Naive thymus-derived CD4-positive, alpha-beta T cell (primary cell): ENCODE results near the gene ATP1A3. TPM values are rescaled to one million over a fixed set of nuclear protein-coding genes. Genes with fewer than 3 reads are reported as not detected.

Source experiments
- ATAC-seq: fragments of 150-1000 bp; cut with Tn5 transposase; 2 replicates; pipeline ENCODE4 v1.10.0; 2021; ENCODE audit warnings: mild to moderate bottlenecking, moderate library complexity
- CTCF ChIA-PET: fragments of 350-600 bp; sonication (Branson Sonifier 250); formaldehyde crosslinking; loops from one replicate; lab custom pipeline; 2021; ENCODE audit warnings: antibody characterized with exemption; lab: Charles Lee
- POLR2A ChIA-PET: fragments of 350-600 bp; sonication (Branson Sonifier 250); formaldehyde crosslinking; loops from one replicate; lab custom pipeline; 2021; ENCODE audit warnings: antibody characterized with exemption, inconsistent platforms; lab: Charles Lee
- DNase-seq, 9 donors: peaks; one replicate each; pipeline versions ENCODE4 v3.0.0 to v3.0.0-alpha.2; 2020 to 2022; ENCODE audit warnings: mixed read lengths in 1 of 9
- H3K27ac ChIP-seq: one replicate; pipeline ENCODE4 v1.7.0; 2013; ENCODE audit warnings: mild to moderate bottlenecking, low read depth, low read length, moderate library complexity
- H3K27me3 ChIP-seq, 2 donors: one replicate each; pipeline ENCODE4 v1.7.0; 2013; ENCODE audit warnings: low read length in 2 of 2, mild to moderate bottlenecking in 2 of 2, moderate library complexity in 2 of 2; ENCODE audit not compliant: control insufficient read depth in 2 of 2, insufficient read depth in 2 of 2
- H3K36me3 ChIP-seq, 3 experiments: 1 replicate in 2 of 3; 2 replicates in 1 of 3; pipeline ENCODE4 v1.7.0; 2013; ENCODE audit warnings: low read length in 3 of 3, mild to moderate bottlenecking in 3 of 3, moderate library complexity in 1 of 3; ENCODE audit not compliant: insufficient read depth in 3 of 3, control insufficient read depth in 2 of 3
- H3K4me1 ChIP-seq, 2 donors: one replicate each; pipeline ENCODE4 v1.7.0; 2013; ENCODE audit warnings: low read length in 2 of 2, mild to moderate bottlenecking in 2 of 2, moderate library complexity in 1 of 2; ENCODE audit not compliant: control insufficient read depth in 2 of 2, insufficient read depth in 2 of 2
- H3K4me3 ChIP-seq: 2 replicates; pipeline ENCODE4 v1.7.0; 2013; ENCODE audit warnings: mild to moderate bottlenecking, low read length
- H3K9me3 ChIP-seq, 3 experiments: 1 replicate in 2 of 3; 2 replicates in 1 of 3; pipeline ENCODE4 v1.7.0; 2013; ENCODE audit warnings: low read length in 3 of 3; ENCODE audit not compliant: control insufficient read depth in 2 of 3
- H3K27ac Mint-ChIP-seq, 9 donors: one replicate each; pipeline ENCODE4 v1.8.0; 2020 to 2022; ENCODE audit warnings: mixed read lengths in 9 of 9, mild to moderate bottlenecking in 8 of 9, moderate library complexity in 5 of 9, inconsistent platforms in 2 of 9
- H3K27me3 Mint-ChIP-seq, 5 donors: one replicate each; pipeline ENCODE4 v1.8.0; 2021 to 2022; ENCODE audit warnings: mixed read lengths in 5 of 5, mild to moderate bottlenecking in 1 of 5
- H3K36me3 Mint-ChIP-seq, 5 donors: one replicate each; pipeline ENCODE4 v1.8.0; 2020 to 2022; ENCODE audit warnings: mixed read lengths in 5 of 5, mild to moderate bottlenecking in 3 of 5, inconsistent platforms in 1 of 5
- H3K4me1 Mint-ChIP-seq, 7 donors: one replicate each; pipeline ENCODE4 v1.8.0; 2020 to 2022; ENCODE audit warnings: mixed read lengths in 7 of 7, mild to moderate bottlenecking in 3 of 7, inconsistent platforms in 1 of 7
- H3K4me3 Mint-ChIP-seq, 10 donors: one replicate each; pipeline ENCODE4 v1.8.0; 2020 to 2022; ENCODE audit warnings: mild to moderate bottlenecking in 10 of 10, mixed read lengths in 10 of 10, moderate library complexity in 6 of 10, inconsistent platforms in 2 of 10
- H3K9me3 Mint-ChIP-seq, 11 donors: one replicate each; pipeline ENCODE4 v1.8.0; 2020 to 2022; ENCODE audit warnings: mixed read lengths in 11 of 11, mild to moderate bottlenecking in 4 of 11, inconsistent platforms in 1 of 11, moderate library complexity in 1 of 11
- intact Hi-C, 2 donors: fragments of 100-400 bp; cut with micrococcal nuclease; formaldehyde crosslinking; loops; one replicate each; pipeline ENCODE4 v1.15.1; 2023
- polyA plus RNA-seq, 2 donors: library from polyadenylated mRNA; unstranded; fragments of 300-500 nt; fragmentation: Illumina TruSeq; gene quantifications; one replicate each; pipeline ENCODE4 v1.2.3, GENCODE V29; 2021
- total RNA-seq, 6 experiments: library from RNA in 5 of 6; stranded (reverse) in 5 of 6; gene quantifications; 1 replicate in 5 of 6; 2 replicates in 1 of 6; pipeline ENCODE4 v1.2.3 and lab custom pipeline; 2021 to 2026

Gene ATP1A3
- total and polyA plus RNA-seq, 7 experiments from 2014 or later, result 0.54 to 5.0 (median 2.7) TPM

- no peaks in the 10 kb centered on the region for H3K9me3 Mint-ChIP-seq
- H3K27ac ChIP-seq, result no peak overlapping the region
- no peak overlapping the region for H3K27ac Mint-ChIP-seq
- intact Hi-C loops, result no loop called here
- no peaks in the 10 kb centered on the region for H3K36me3 ChIP-seq
- DNase-seq (no peak), ATAC-seq (no peak)
- no peaks in the 10 kb centered on the region for H3K9me3 ChIP-seq
- H3K36me3 Mint-ChIP-seq, result peaks cover 0 to 15% (median 0%) of the 10 kb centered on the region in 5 donors
- H3K4me1 Mint-ChIP-seq, result peaks cover 0 to 2% (median 0%) of the 10 kb centered on the region in 7 donors
- no peak overlapping the region for H3K4me3 Mint-ChIP-seq
- ChIA-PET CTCF (interaction anchor here (1.1 kb wide), 1 partner anchor 105 kb away, joined by 3 read pairs; no protein-coding TSS in a partner anchor), POLR2A (no interaction called here)
- H3K27me3 ChIP-seq, result no peaks in the 10 kb centered on the region
- no peaks in the 10 kb centered on the region for H3K27me3 Mint-ChIP-seq
- no peaks in the 10 kb centered on the region for H3K4me1 ChIP-seq
- no peak overlapping the region for H3K4me3 ChIP-seq
These were observed 15.6 kb downstream of the ATP1A3 start for GRCh38 chr19:41978470-41978869.

DNA sequence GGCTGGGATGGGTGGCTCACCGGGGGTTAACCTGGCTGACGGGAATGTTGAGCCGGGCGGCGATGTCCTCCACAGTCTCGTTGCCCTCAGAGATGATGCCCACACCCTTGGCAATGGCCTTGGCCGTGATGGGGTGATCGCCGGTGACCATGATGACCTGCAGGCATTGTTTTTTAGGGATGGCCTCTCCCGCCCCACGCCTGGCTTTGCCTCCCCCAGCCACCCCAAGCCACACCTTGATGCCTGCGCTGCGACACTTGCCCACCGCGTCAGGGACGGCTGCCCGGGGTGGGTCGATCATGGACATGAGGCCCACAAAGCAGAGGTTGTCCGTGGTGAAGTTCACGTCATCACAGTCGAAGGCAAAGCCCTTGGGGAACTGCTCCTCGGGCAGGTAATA is 16.1 kb downstream of the ATP1A3 start:
- Histone ChIP-seq H3K27me3 (no peaks in the 10 kb centered on the region), H3K4me1 (no peaks in the 10 kb centered on the region), H3K9me3 (no peaks in the 10 kb centered on the region), H3K4me3 (no peak overlapping the region), H3K27ac (no peak overlapping the region), H3K36me3 (no peaks in the 10 kb centered on the region)
- Mint-ChIP-seq H3K4me1 (peaks cover 0 to 2% (median 0%) of the 10 kb centered on the region in 7 donors), H3K27ac (no peak overlapping the region), H3K36me3 (peaks cover 0 to 15% (median 0%) of the 10 kb centered on the region in 5 donors), H3K4me3 (no peak overlapping the region), H3K9me3 (no peaks in the 10 kb centered on the region), H3K27me3 (no peaks in the 10 kb centered on the region)
- intact Hi-C loops, result no loop called here
- ATAC-seq (no peak), DNase-seq (no peak)
- CTCF ChIA-PET, result interaction anchor here (1.1 kb wide), 1 partner anchor 104 kb away, joined by 3 read pairs; no protein-coding TSS in a partner anchor
- POLR2A ChIA-PET, result no interaction called here

- H3K36me3 Mint-ChIP-seq, result peaks cover 0 to 18% (median 0%) of the 10 kb centered on the region in 5 donors
- Histone ChIP-seq H3K9me3 (no peaks in the 10 kb centered on the region), H3K27me3 (no peaks in the 10 kb centered on the region), H3K27ac (no peak overlapping the region), H3K36me3 (no peaks in the 10 kb centered on the region), H3K4me1 (no peaks in the 10 kb centered on the region), H3K4me3 (no peak overlapping the region)
- no peak overlapping the region for H3K4me3 Mint-ChIP-seq
- no peak overlapping the region for H3K27ac Mint-ChIP-seq
- CTCF ChIA-PET, result no interaction called here
- no peak for DNase-seq
- H3K9me3 Mint-ChIP-seq, result no peaks in the 10 kb centered on the region
- POLR2A ChIA-PET, result no interaction called here
- no peaks in the 10 kb centered on the region for H3K27me3 Mint-ChIP-seq
- intact Hi-C loops, result no loop called here
- peaks cover 0 to 2% (median 0%) of the 10 kb centered on the region in 7 donors for H3K4me1 Mint-ChIP-seq
- no peak for ATAC-seq
These were observed 19.4 kb downstream of the ATP1A3 start for GRCh38 chr19:41974652-41975051.

DNA sequence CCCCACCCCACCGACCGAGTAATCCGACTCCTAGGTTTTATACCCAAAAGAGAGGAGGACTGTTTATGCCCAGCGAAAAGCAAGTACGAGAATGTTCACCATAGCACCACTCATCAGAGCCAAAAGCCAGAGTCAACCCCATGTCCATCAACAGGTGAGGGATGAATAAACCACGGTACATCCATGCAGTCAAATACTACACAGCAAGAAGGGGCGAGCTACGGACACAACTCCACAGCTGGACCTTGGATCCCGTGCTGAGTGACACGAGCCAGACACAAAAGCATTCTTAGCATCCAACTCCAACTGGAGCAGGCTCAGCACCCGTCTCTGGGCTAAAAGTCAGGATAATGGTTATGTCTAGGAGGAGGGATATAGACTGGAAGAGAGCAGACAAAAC is 22.7 kb downstream of the ATP1A3 start:
- Mint-ChIP-seq H3K4me3 (no peak overlapping the region), H3K9me3 (peaks cover 0 to 1% (median 0%) of the 10 kb centered on the region in 11 donors), H3K4me1 (peaks cover 0 to 5% (median 0%) of the 10 kb centered on the region in 7 donors), H3K36me3 (peaks cover 0 to 13% (median 0%) of the 10 kb centered on the region in 5 donors), H3K27ac (no peak overlapping the region), H3K27me3 (peaks cover 0 to 2% (median 0%) of the 10 kb centered on the region in 5 donors)
- H3K36me3 ChIP-seq, result no peaks in the 10 kb centered on the region
- DNase-seq, result no peak
- ChIA-PET CTCF (no interaction called here), POLR2A (interaction anchor here (0.6 kb wide), 1 partner anchor 97 kb away, joined by 3 read pairs; no protein-coding TSS in a partner anchor)
- H3K4me3 ChIP-seq, result no peak overlapping the region
- H3K9me3 ChIP-seq, result no peaks in the 10 kb centered on the region
- no peak overlapping the region for H3K27ac ChIP-seq
- no peaks in the 10 kb centered on the region for H3K27me3 ChIP-seq
- no peaks in the 10 kb centered on the region for H3K4me1 ChIP-seq
- no peak for ATAC-seq
- intact Hi-C loops, result no loop called here

DNA sequence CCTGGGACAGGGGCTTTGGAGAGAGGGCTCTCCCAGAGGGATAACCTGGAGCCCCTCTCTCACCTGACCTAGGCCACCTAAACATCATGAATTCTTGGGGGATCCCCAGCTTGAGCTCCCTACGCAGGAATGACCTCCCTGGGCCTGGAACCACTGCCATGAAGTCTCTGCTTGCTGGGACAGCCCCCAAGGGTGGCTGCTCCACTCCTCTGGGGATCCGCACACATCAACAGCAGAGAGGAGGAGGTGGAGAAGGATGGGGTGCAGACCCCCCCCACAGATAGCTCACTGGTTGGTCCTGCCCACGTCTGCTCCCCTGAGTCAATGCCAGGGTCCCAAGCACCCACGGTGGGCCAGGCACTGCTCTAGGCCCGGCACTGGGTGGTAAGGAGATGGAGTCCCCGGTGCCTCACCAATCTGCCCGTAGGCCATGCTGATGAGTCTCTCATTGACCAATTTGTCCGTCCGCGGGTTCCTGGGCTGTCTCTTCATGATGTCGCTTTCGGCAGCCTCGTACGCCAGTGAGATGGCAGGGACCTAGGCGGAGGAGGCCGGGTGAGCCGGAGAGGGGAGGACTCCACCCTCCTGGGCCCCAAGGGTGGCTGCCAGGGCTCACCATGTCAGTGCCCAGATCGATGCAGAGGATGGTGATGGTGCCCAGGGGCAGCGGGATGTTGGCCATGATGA is 24.1 kb downstream of the ATP1A3 start:
- H3K27me3 ChIP-seq, result no peaks in the 10 kb centered on the region
- CTCF ChIA-PET, result interaction anchor here (0.6 kb wide), 1 partner anchor 194 kb away, joined by 3 read pairs; no protein-coding TSS in a partner anchor
- Mint-ChIP-seq H3K4me1 (peaks cover 0 to 5% (median 0%) of the 10 kb centered on the region in 7 donors), H3K27ac (no peak overlapping the region), H3K27me3 (peaks cover 0 to 2% (median 0%) of the 10 kb centered on the region in 5 donors), H3K4me3 (no peak overlapping the region), H3K36me3 (peaks cover 0 to 11% (median 0%) of the 10 kb centered on the region in 5 donors), H3K9me3 (peaks cover 0 to 1% (median 0%) of the 10 kb centered on the region in 11 donors)
- H3K4me3 ChIP-seq, result no peak overlapping the region
- DNase-seq (no peak), ATAC-seq (no peak)
- H3K36me3 ChIP-seq, result no peaks in the 10 kb centered on the region
- intact Hi-C loops, result no loop called here
- no peak overlapping the region for H3K27ac ChIP-seq
- POLR2A ChIA-PET, result no interaction called here
- H3K9me3 ChIP-seq, result no peaks in the 10 kb centered on the region
- no peaks in the 10 kb centered on the region for H3K4me1 ChIP-seq

GRCh38 chr19:41968751-41969595 is 25.1 kb downstream of the ATP1A3 start:
- H3K36me3 Mint-ChIP-seq, result peaks cover 0 to 11% (median 0%) of the 10 kb centered on the region in 5 donors
- H3K9me3 ChIP-seq, result no peaks in the 10 kb centered on the region
- no peak for ATAC-seq

More at GRCh38 chr19:41968751-41969595, 25.1 kb downstream of the ATP1A3 start:
- Mint-ChIP-seq H3K27me3 (peaks cover 0 to 2% (median 0%) of the 10 kb centered on the region in 5 donors), H3K9me3 (peaks cover 0 to 1% (median 0%) of the 10 kb centered on the region in 11 donors), H3K4me3 (no peak overlapping the region), H3K4me1 (peaks cover 0 to 5% (median 0%) of the 10 kb centered on the region in 7 donors), H3K27ac (no peak overlapping the region)
- intact Hi-C loops, result no loop called here
- no peaks in the 10 kb centered on the region for H3K27me3 ChIP-seq
- H3K4me3 ChIP-seq, result no peak overlapping the region
- ChIA-PET CTCF (interaction anchor here (0.6 kb wide), 1 partner anchor 195 kb away, joined by 3 read pairs; no protein-coding TSS in a partner anchor), POLR2A (no interaction called here)
- H3K36me3 ChIP-seq, result no peaks in the 10 kb centered on the region
- H3K27ac ChIP-seq, result no peak overlapping the region
- no peaks in the 10 kb centered on the region for H3K4me1 ChIP-seq
- DNase-seq, result no peak
